ENCODE measurements around the gene DYRK1A.

DNA sequence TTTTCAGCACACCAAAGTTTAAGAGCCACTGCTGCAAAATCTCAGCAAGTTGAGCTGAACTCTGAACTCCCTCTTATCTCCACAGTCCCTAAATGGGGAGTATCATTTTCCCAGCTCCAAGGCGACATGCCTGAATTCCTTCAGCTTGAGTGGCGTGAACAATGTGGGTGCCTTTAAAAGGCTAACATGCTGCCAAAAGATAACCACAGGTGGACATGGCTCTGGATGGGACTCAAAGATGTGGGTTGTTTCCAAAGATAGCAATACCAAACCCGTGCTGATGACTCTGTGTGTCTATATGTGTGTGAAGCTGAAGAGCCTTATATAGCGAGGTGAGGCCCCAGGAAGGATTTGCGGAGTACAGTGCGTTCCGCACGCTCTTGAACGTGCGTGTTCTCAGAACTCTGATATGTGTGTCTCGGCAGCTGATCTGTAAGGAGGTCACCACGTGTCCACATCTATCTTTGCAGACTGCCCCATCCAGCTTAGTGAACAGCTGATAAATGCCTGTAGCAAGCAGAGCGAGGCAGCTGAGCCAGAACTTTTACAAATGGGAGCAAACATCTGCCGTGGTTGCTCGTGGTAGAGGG is 189.2 kb downstream of the DYRK1A start:
- TF ChIP-seq, protein P1, sequence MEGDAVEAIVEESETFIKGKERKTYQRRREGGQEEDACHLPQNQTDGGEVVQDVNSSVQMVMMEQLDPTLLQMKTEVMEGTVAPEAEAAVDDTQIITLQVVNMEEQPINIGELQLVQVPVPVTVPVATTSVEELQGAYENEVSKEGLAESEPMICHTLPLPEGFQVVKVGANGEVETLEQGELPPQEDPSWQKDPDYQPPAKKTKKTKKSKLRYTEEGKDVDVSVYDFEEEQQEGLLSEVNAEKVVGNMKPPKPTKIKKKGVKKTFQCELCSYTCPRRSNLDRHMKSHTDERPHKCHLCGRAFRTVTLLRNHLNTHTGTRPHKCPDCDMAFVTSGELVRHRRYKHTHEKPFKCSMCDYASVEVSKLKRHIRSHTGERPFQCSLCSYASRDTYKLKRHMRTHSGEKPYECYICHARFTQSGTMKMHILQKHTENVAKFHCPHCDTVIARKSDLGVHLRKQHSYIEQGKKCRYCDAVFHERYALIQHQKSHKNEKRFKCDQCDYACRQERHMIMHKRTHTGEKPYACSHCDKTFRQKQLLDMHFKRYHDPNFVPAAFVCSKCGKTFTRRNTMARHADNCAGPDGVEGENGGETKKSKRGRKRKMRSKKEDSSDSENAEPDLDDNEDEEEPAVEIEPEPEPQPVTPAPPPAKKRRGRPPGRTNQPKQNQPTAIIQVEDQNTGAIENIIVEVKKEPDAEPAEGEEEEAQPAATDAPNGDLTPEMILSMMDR (IDR thresholded peaks at IDR 0.05; ENCODE audit: poor library complexity, severe bottlenecking), result no peak
- TF ChIP-seq RAD21 (conservative IDR thresholded peaks at IDR 0.05) (no peak), EP300 (conservative IDR thresholded peaks at IDR 0.05; ENCODE audit: poor library complexity, severe bottlenecking) (no peak), EZH2 (IDR thresholded peaks at IDR 0.05; ENCODE audit: borderline replicate concordance, insufficient read depth, low read length, poor library complexity, severe bottlenecking) (no peak), MXI1 (conservative IDR thresholded peaks at IDR 0.05; ENCODE audit: poor library complexity, severe bottlenecking) (no peak), REST (IDR thresholded peaks at IDR 0.05; ENCODE audit: borderline replicate concordance) (no peak), POLR2AphosphoS5 (IDR thresholded peaks at IDR 0.05) (no peak)
